ENCODE data around the gene VPS33A.

VPS33A gene

GRCh38 chr12:122250536-122250935 lies 15.8 kb downstream of the VPS33A start:
- DNase-seq (ENCODE audit: low spot score), result no peak

GRCh38 chr12:122250047-122250446 lies 16.2 kb downstream of the VPS33A start:
- DNase-seq (ENCODE audit: low spot score), result no peak

- no peak for DNase-seq (ENCODE audit: low spot score)
Observed at GRCh38 chr12:122245553-122245952, 20.7 kb downstream of the VPS33A start.

- DNase-seq (ENCODE audit: low spot score), result no peak
Observed at GRCh38 chr12:122244565-122245371, 21.5 kb downstream of the VPS33A start.

GRCh38 chr12:122243965-122244364 lies 22.3 kb downstream of the VPS33A start:
- no peak for DNase-seq (ENCODE audit: low spot score)

DNA sequence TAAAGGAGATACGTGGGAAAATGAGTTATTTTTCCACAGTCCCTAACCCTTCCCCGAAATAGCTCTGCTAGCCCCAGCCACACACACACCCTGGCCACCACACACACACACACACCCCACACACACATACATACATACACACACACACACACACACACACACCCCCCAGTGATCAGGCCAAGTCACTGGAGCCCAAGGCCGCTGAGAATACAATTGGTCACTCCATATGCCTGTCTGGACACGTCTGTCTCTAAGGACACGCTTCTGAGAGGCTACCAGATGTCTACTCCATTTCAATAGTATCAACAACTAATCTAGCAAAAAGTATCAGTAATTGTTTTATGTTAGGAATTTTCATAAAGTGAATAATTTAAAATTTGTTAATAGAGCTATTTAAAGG lies 27.4 kb downstream of the VPS33A start:
- no peak for DNase-seq (ENCODE audit: low spot score)

DNA sequence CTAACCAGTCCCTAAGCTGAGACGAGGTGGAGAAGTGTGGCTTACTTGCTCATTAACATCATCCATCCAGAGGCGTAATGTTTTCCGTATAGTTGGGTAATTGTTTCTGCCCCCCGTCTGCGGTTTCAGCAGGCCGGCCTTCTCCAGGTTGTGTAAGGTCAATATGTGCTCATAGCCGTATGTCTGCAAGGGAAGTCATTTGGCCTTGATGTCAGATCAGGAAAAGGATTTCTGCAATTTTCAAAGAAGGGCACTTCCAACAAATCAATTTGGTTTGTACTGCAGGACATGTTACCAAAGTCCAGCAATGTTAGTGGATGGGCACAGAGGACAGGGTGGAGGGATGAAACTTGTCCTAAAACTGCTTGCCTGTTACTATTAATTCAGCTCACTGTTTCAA lies 30.6 kb downstream of the VPS33A start:
- DNase-seq (ENCODE audit: low spot score), result no peak

- no peak for DNase-seq (ENCODE audit: low spot score)
Observed at GRCh38 chr12:122232691-122233090, 33.6 kb downstream of the VPS33A start.

DNA sequence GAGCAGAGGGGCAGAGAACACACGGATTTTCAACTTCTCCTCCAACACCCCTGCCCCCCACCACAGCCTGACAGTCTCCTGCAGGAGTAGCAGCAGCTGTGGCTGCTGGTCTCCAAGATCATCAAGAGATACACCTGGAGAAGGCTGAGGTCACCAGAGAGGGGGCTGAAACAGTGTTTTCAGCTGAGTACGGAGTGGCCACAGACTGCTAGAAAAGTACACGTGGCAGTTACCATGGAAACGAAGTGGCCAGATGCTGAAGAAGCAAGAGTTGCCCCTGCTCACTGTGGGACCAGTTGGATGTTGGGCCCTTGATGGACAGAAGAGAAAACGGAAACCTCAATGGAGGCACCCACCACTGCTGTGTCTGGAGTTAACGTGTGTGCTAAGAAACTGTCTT lies 35.5 kb downstream of the VPS33A start:
- DNase-seq (ENCODE audit: low spot score), result no peak

GRCh38 chr12:122228092-122228491 lies 38.2 kb downstream of the VPS33A start:
- DNase-seq (ENCODE audit: low spot score), result no peak

DNA sequence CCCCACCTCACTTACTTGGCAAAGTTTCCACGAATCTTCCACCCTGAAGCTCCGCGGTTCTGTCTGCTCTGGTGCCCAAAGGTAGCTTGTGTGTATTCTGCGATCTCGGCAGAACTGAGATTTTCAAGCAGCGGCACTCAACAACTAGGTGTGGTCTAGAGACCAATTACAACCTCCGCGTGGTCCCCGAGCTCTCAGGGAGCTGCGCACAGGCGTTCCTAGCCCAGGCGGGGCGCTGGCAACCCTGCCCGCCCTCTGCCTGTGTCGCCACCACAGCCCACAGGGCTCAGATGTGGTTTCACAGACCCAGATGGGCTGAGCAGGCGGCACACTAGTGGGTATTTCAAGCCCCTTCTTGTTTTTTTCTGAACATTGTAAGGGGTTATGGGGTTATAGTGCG lies 39.0 kb downstream of the VPS33A start:
- DNase-seq (ENCODE audit: low spot score), result no peak

- DNase-seq (ENCODE audit: low spot score), result no peak
Observed at GRCh38 chr12:122226366-122227125, 39.7 kb downstream of the VPS33A start.

- peak; percentile 97 for DNase-seq (ENCODE audit: low spot score)
Observed at GRCh38 chr12:122225683-122226365, 40.5 kb downstream of the VPS33A start, which contains the start of gene DIABLO. DIABLO (minus strand) TSS chr12:122226052; CDS start chr12:122226014, 38 bp downstream.

GRCh38 chr12:122216445-122216844 lies 49.8 kb downstream of the VPS33A start:
- no peak for DNase-seq (ENCODE audit: low spot score)

DNA sequence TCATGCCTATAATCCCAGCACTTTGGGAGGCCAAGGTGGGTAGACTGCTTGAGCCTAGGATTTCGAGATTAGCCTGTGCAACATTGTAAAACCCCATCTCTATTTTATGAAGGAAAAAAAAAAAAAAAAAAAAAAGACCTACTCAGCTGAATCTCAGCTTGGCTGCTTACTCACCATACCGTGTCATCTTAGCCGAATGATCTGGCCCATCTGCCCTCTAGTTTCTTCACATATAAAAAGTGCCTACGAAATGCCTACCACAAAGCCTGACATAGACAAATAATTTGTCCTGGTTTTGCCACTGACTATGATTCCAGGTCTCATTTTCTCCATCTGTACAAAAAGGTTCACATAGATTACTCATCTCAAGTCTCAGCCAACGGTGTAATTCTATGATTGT lies 50.5 kb downstream of the VPS33A start:
- no peak for DNase-seq (ENCODE audit: low spot score)

DNA sequence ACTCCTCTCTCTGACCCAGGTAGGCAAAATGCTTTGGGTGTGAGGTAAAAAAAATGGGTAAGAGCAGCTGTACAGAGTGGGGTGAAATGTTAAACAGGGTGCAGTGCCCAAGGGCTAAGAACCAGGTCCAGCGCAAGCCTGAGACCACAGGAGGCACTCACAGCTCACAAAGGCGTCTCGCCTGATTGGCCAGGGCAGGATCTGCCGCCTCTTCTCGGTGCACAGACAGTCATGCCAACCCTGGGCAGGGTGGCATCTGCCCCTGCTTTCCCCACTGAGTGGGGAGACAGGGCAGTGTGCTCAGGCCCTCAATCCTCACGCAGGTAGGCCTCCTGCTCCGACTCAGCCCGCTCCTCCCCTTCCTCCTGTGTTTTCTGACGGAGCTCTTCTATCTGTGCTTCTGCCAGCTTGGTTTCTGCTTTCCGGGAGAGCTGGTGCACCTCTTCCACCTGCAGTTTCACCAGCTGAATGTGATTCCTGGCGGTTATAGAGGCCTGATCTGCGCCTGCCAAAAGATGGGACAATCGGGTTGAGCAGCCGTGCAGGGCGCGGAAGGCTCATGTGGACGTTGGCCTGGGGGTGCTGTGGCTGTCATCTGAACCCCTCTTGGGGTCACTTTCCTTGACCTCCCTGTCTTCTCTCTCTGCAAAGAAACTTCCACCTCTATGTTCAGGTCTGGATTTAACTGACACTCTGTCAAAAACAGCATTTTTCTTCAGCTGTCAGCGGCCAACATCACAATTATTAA lies 58.0 kb downstream of the VPS33A start:
- no peak for DNase-seq (ENCODE audit: low spot score)

DNA sequence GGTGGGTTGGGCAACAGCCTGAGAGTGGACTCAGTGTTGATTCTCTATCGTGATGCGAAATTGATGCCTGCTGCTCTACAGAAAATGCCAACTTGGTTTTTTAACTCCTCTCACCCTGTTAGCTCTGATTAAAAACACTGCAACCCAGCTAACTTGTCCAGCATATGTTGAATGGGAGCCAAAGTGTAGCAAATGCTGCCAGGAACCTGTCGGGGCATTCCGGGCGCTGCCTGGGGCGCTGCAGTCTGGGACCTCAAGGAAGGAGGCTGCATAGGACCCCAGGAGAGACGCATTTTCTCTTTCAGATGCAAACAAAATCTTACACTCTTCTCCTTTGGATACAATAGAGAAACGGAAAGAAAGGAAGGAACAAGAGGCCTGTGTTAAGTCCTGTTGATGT lies 58.9 kb downstream of the VPS33A start:
- DNase-seq (ENCODE audit: low spot score), result no peak

DNA sequence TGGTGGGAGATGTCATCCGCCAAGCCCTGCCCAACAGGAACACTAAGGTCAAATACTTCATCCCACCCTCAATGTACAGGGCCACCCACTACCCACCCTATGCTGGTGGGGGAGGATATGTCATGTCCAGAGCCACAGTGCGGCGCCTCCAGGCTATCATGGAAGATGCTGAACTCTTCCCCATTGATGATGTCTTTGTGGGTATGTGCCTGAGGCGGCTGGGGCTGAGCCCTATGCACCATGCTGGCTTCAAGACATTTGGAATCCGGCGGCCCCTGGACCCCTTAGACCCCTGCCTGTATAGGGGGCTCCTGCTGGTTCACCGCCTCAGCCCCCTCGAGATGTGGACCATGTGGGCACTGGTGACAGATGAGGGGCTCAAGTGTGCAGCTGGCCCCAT lies 59.3 kb downstream of the VPS33A start:
- DNase-seq (ENCODE audit: low spot score), result no peak

- DNase-seq (ENCODE audit: low spot score), result no peak
Observed at GRCh38 chr12:122206111-122206881, 60.0 kb downstream of the VPS33A start.

- DNase-seq (ENCODE audit: low spot score), result no peak
Observed at GRCh38 chr12:122205053-122205925, 61.0 kb downstream of the VPS33A start.
